ENCODE results near the gene TNFRSF12A.

TNFRSF12A gene

DNA sequence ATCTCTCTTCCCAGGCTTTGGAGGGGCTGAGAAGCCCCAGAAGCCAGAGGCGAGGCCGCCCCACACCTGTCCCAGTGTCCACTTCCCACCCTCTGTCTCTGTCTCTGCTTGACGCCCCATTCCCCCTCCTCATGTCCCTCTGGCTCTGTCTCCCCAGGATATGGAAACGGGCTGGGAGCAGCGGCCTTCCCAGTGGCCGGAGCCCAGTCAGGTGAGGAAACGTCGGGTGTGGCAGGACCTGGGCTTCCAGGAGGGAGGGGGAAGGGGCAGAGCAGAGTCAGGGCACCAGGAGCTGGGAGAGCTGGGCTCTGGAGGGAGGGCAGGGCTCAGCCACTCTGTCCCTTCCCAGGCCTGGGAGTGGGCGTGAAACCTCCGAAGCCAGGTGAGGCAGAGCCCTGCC lies 29.3 kb upstream of the TNFRSF12A start:
- H3K4me1 ChIP-seq (ENCODE audit: control insufficient read depth, insufficient read depth, low read length) = no peaks in the 10 kb centered on the region
- no peaks in the 10 kb centered on the region for H3K27me3 ChIP-seq (ENCODE audit: control insufficient read depth, insufficient read depth, low read length)
- H3K4me3 ChIP-seq (ENCODE audit: low read length) = no peak overlapping the region
- no peaks in the 10 kb centered on the region for H3K36me3 ChIP-seq (ENCODE audit: control insufficient read depth, insufficient read depth, low read length)
- H3K9ac ChIP-seq (ENCODE audit: low read length) = no peak overlapping the region
- no peak overlapping the region for H3K27ac ChIP-seq (ENCODE audit: low read depth, low read length)

DNA sequence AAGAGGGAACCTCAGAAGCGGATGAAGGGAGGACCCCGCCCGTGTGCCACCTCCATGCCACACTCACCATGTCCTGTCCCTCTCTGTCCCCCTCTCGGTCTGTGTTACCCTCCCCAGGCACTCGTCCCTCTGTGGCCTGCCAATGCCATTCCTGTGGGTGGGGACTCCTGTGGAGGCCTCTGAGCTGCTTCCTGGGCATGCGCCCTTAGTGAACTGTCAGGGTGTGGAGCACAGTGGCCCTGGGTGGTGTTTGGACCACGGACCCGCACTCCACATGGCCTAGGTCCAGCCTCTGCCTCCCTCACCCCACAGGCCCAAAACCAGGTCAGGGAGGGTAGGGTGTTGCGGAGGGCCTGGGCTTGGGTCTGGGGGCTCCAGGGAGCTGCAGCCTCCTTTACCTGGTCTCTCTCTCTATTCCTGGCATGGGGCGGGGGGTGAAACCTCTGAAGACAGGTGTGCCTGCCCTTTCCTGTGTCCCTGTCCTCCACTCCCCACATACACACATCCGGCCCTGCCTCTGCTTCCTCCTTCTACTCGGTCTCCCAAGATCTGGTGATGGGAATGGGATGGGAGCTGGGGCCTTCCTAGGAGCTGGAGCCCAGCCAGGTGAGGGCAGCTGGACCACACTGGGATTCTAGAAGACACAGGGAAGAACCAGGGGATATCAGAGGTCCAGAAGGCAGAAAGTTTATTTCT lies 28.5 kb upstream of the TNFRSF12A start:
- Histone ChIP-seq H3K9ac (ENCODE audit: low read length) (no peak overlapping the region), H3K27me3 (ENCODE audit: control insufficient read depth, insufficient read depth, low read length) (no peaks in the 10 kb centered on the region), H3K4me1 (ENCODE audit: control insufficient read depth, insufficient read depth, low read length) (no peaks in the 10 kb centered on the region), H3K4me3 (ENCODE audit: low read length) (no peak overlapping the region), H3K36me3 (ENCODE audit: control insufficient read depth, insufficient read depth, low read length) (no peaks in the 10 kb centered on the region), H3K27ac (ENCODE audit: low read depth, low read length) (no peak overlapping the region)

DNA sequence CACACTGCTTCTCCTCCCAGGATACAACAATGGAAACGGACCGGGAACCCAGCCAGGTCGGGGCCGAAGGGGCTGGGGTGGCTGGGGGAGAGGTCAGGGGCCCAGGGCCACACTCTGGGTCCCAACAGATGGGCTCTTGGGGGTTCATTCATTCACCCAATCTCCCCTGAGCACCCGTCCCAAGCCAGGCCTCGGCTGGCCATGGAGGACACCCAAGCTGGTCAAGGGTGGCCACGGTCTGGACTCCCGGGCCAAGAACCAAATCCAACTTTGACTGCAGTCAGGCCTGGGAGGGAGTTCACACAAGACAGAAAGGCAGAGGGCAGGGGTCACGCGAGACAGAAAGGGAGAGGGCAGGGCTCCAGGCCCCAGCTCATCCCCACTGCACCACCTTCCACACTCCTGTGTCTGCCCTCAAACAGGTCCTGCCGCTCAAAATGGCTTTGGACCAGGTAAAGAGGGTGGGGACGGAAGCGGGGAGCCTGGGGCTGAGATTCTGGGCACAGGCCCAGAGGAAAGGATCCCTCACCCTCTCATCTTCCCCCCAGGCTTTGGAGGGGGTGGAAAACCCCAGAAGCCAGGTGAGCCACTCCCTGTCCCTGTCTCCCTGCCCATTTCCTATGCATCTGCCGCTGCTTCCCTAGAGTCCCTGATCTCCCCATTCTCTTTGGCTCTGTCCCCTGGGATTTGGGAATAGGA lies 27.6 kb upstream of the TNFRSF12A start:
- Histone ChIP-seq H3K27me3 (ENCODE audit: control insufficient read depth, insufficient read depth, low read length) (no peaks in the 10 kb centered on the region), H3K4me1 (ENCODE audit: control insufficient read depth, insufficient read depth, low read length) (no peaks in the 10 kb centered on the region), H3K27ac (ENCODE audit: low read depth, low read length) (no peak overlapping the region), H3K9ac (ENCODE audit: low read length) (no peak overlapping the region), H3K36me3 (ENCODE audit: control insufficient read depth, insufficient read depth, low read length) (no peaks in the 10 kb centered on the region), H3K4me3 (ENCODE audit: low read length) (no peak overlapping the region)

DNA sequence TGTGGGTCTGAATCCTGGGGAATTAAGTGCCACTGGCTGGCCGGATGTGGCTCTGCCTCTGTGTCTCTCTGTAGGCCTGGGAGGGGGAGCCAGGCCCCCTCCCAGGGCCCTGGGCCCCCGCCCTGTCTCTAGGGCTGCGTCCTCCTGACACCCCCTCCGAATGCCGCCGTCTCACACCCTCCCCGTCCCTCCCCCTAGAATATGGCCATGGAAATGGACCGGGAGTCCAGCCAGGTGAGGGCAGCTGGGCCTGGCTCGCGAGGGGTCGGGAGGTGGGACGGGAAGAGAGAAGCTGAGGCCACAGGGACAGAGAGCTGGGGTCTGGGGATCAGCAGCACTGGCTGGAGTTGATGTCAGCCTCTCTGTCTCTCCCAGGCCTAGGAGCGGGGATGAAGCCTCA lies 23.9 kb upstream of the TNFRSF12A start:
- Histone ChIP-seq H3K4me3 (ENCODE audit: low read length) (no peak overlapping the region), H3K36me3 (ENCODE audit: control insufficient read depth, insufficient read depth, low read length) (no peaks in the 10 kb centered on the region), H3K27me3 (ENCODE audit: control insufficient read depth, insufficient read depth, low read length) (peaks cover 3% of the 10 kb centered on the region), H3K27ac (ENCODE audit: low read depth, low read length) (no peak overlapping the region), H3K4me1 (ENCODE audit: control insufficient read depth, insufficient read depth, low read length) (no peaks in the 10 kb centered on the region), H3K9ac (ENCODE audit: low read length) (no peak overlapping the region)

DNA sequence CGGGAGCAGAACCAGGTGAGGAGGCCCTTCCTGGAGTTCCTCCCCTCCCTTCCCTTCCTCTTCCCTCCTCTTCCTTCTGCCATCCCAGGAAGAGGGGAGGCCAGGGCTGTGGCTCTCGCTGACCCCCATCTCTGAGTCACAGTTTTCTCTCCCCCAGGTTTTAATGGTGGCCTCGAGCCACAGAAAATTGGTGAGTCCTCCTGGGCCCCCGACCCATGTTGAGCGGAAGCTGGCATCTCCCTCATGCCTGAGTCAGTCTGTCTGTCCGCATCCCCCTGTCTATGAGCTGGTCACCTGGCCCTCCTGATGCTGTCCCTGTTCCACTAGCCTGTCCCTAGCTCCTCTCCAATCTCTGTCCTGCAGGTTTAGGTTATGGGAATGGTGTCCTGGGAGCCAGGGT lies 20.2 kb upstream of the TNFRSF12A start:
- Histone ChIP-seq H3K27ac (ENCODE audit: low read depth, low read length) (no peak overlapping the region), H3K27me3 (ENCODE audit: control insufficient read depth, insufficient read depth, low read length) (peaks cover 3% of the 10 kb centered on the region), H3K4me3 (ENCODE audit: low read length) (no peak overlapping the region), H3K36me3 (ENCODE audit: control insufficient read depth, insufficient read depth, low read length) (no peaks in the 10 kb centered on the region), H3K9ac (ENCODE audit: low read length) (no peak overlapping the region), H3K4me1 (ENCODE audit: control insufficient read depth, insufficient read depth, low read length) (no peaks in the 10 kb centered on the region)

DNA sequence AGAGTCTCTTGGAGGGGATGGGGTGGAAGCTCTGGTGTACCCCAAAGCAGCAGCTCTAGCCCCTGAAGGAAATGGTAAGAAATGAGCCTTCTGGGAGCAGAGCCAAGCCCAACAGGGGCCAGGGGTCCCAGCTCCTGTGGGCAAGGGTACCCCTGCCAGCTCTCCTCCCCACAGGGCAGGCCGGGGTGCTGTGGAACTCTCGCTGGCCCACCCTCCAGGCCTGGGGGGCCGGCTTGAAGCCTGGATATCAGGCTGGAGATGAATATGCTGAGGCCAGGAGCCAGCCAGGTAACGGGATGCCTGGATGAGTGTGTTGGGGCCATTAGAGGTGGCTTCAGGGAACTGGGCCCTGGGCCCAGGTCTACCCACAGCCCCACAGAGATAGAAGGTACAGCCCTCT lies 19.6 kb upstream of the TNFRSF12A start:
- H3K9ac ChIP-seq (ENCODE audit: low read length) = no peak overlapping the region
- H3K27ac ChIP-seq (ENCODE audit: low read depth, low read length) = no peak overlapping the region
- H3K27me3 ChIP-seq (ENCODE audit: control insufficient read depth, insufficient read depth, low read length) = peaks cover 3% of the 10 kb centered on the region
- H3K36me3 ChIP-seq (ENCODE audit: control insufficient read depth, insufficient read depth, low read length) = no peaks in the 10 kb centered on the region
- H3K4me1 ChIP-seq (ENCODE audit: control insufficient read depth, insufficient read depth, low read length) = no peaks in the 10 kb centered on the region
- H3K4me3 ChIP-seq (ENCODE audit: low read length) = no peak overlapping the region

DNA sequence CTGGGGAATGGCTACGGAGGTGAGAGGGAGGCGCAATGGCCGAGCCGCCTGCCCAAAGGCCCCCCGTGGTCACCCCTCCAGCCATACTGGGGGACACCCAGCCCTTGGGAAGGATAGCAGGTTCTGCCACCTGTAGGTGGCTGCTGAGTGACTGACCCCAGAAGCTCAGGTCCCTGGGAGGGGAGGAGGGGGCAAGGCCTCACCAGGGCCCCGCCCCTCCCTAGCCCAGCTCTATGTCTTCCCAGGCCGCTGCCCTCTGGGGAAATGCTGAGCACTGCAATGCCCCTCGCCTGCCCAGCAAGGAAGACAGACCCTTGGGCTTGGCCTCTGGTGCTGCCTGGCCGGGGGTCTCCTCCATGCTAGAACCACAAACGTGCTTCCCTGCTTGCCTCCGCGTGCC lies 18.9 kb upstream of the TNFRSF12A start:
- H3K27me3 ChIP-seq (ENCODE audit: control insufficient read depth, insufficient read depth, low read length) = peaks cover 3% of the 10 kb centered on the region
- no peaks in the 10 kb centered on the region for H3K36me3 ChIP-seq (ENCODE audit: control insufficient read depth, insufficient read depth, low read length)
- no peak overlapping the region for H3K27ac ChIP-seq (ENCODE audit: low read depth, low read length)
- no peaks in the 10 kb centered on the region for H3K4me1 ChIP-seq (ENCODE audit: control insufficient read depth, insufficient read depth, low read length)
- H3K4me3 ChIP-seq (ENCODE audit: low read length) = no peak overlapping the region
- no peak overlapping the region for H3K9ac ChIP-seq (ENCODE audit: low read length)

DNA sequence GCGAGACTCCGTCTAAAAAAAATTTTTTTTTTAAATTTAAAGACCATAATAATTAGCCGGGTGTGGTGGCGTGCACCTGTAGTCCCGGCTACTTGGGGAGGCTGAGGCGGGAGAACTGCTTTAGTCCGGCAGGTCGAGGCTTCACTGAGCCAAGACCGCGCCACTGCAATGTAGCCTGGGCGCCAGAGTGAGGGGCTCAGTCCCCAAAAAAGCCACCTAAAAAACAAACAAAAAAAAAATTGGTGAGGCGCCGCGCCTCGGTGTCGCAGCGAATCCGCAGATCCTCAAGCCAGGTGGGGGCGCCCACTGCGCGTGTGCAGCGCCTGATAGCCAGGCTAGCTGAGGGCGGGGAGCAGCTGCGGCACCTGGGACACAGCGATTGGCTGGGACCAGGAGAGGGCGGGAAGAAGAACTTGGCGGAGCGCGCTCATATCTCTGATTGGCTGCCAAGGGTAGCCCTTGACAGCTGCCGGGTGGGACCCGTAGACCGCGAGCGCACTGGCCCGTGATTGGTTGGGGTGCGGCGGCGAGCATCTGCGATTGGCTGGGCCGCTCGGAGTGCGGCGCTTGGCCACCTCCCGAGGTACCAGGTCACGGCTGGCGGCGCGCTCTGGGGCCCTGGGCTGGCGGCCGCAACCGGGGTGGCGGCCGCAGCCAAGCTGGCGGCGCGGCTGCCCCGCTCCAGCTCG lies 16.4 kb upstream of the TNFRSF12A start:
- no peak overlapping the region for H3K27ac ChIP-seq (ENCODE audit: low read depth, low read length)
- H3K36me3 ChIP-seq (ENCODE audit: control insufficient read depth, insufficient read depth, low read length) = no peaks in the 10 kb centered on the region
- no peak overlapping the region for H3K4me3 ChIP-seq (ENCODE audit: low read length)
- peaks cover 7% of the 10 kb centered on the region for H3K27me3 ChIP-seq (ENCODE audit: control insufficient read depth, insufficient read depth, low read length)
- no peaks in the 10 kb centered on the region for H3K4me1 ChIP-seq (ENCODE audit: control insufficient read depth, insufficient read depth, low read length)
- no peak overlapping the region for H3K9ac ChIP-seq (ENCODE audit: low read length)

DNA sequence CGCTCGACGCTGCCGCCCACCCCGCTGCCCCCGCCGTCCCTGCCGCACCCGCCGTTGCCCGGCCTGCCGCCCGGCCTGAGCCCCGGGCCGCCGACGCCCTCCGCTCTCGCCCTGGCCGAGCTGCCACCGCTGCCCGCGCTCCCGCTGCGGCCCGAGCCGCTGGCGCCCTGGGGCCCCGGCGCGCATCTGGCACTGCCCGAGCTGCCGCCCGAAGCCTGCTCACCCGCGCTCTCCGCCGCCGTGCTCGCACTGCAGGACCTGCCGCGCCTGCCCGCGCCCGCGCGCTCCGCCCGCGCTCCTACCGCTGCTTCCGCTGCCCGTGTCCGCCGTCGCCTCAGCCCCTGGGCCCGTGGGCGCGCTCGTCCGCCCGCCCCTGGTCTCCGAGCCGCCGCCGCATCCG lies 15.8 kb upstream of the TNFRSF12A start:
- Histone ChIP-seq H3K4me1 (ENCODE audit: control insufficient read depth, insufficient read depth, low read length) (no peaks in the 10 kb centered on the region), H3K4me3 (ENCODE audit: low read length) (no peak overlapping the region), H3K27me3 (ENCODE audit: control insufficient read depth, insufficient read depth, low read length) (peaks cover 8% of the 10 kb centered on the region), H3K9ac (ENCODE audit: low read length) (no peak overlapping the region), H3K36me3 (ENCODE audit: control insufficient read depth, insufficient read depth, low read length) (no peaks in the 10 kb centered on the region), H3K27ac (ENCODE audit: low read depth, low read length) (no peak overlapping the region)

DNA sequence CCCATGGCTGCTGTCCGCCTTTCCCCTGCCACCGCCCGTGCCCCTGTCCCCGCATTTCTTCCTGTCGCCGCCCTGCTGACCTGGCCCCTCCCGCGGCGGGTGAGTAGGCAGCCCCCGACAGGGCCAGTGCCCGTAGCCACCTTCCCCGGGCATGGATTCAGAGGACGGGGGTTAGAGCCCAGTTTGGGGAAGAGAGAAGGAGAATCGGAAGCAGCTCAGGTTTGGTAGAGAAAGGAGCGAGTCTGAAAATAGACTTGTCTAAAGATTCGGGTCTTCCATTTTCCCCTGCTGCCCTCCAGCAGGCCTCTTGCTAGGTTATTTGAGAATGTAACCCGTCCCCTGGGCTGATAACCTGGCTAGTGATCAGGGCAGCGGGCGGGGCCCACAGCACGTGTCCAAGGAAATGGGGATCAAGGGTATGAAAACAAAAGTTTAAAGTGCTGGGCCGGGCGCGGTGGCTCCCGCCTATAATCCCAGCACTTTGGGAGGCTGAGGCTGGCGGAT lies 15.3 kb upstream of the TNFRSF12A start:
- H3K27ac ChIP-seq (ENCODE audit: low read depth, low read length) = no peak overlapping the region
- no peaks in the 10 kb centered on the region for H3K36me3 ChIP-seq (ENCODE audit: control insufficient read depth, insufficient read depth, low read length)
- peak overlapping the region; percentile 28 for H3K9ac ChIP-seq (ENCODE audit: low read length)
- H3K4me1 ChIP-seq (ENCODE audit: control insufficient read depth, insufficient read depth, low read length) = no peaks in the 10 kb centered on the region
- peak overlapping the region; percentile 58 for H3K4me3 ChIP-seq (ENCODE audit: low read length)
- H3K27me3 ChIP-seq (ENCODE audit: control insufficient read depth, insufficient read depth, low read length) = peaks cover 8% of the 10 kb centered on the region

DNA sequence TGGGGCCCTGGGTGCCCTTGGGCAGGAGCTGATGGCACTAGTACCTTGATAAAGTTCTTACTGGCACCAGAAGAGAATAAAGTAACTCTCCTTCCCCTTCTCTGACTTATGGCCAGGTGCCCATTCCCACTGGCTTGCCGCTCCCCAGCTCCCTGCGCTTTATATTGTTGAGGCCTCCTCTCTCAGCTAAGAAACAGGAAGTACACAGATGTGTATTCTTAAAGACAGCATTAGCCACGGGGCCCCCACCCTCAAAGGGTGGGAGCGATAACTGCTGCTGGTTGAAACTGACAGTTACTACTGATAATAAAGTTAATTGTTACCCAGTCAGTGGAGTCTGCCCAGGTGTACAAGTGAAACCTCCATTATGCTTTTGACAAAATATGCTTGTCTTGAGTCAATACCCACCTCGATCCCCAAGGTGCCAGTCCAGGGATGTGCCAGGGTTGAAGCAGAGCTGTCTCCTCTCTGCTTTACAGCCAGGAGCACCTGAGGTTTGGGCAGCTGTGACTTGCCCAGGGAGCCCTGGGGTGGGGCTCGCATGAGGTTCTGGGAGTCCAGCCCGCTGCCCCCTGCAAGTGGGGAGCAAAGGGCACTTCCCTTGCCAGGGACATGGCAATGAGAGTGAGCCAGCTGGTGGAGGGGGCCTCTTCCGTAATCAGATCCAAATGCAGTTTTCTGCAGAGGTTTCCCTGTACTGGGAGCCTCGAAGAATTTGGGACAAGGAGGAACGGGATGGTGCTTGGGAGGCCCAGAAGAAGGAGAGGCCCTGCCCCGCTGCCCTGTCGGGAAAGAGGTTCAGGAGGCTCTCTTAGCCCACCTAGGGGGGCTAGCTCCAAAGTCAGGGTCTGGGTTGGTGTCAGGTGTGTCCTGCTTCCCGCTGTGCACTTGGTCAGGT lies 12.9 kb upstream of the TNFRSF12A start:
- Histone ChIP-seq H3K9ac (ENCODE audit: low read length) (no peak overlapping the region), H3K36me3 (ENCODE audit: control insufficient read depth, insufficient read depth, low read length) (no peaks in the 10 kb centered on the region), H3K27me3 (ENCODE audit: control insufficient read depth, insufficient read depth, low read length) (peaks cover 10% of the 10 kb centered on the region), H3K27ac (ENCODE audit: low read depth, low read length) (no peak overlapping the region), H3K4me3 (ENCODE audit: low read length) (peak overlapping the region; percentile 14), H3K4me1 (ENCODE audit: control insufficient read depth, insufficient read depth, low read length) (no peaks in the 10 kb centered on the region)
